GM12892 (cell line): Measurements from ENCODE around the gene CST11.
"Not testable (repeated sequence)": the region's sequence is repeated elsewhere in the genome, so short reads cannot be mapped to it uniquely, and the experiment has no call there.

Source experiments
- POLR2A ChIP-seq: IDR thresholded peaks from 2 replicates; pipeline ENCODE4 v1.6.1; 2011; ENCODE audit warnings: low read depth, low read length, control low read depth
- POLR2AphosphoS5 ChIP-seq: IDR thresholded peaks from 2 replicates; pipeline ENCODE4 v1.6.1; 2011; ENCODE audit warnings: low read depth, low read length, control low read depth
- TAF1 ChIP-seq: IDR thresholded peaks from 2 replicates; pipeline ENCODE4 v1.6.1; 2011; ENCODE audit warnings: low read depth, mild to moderate bottlenecking, control low read depth, low read length, borderline replicate concordance

- TF ChIP-seq POLR2AphosphoS5, POLR2A, TAF1: not testable (repeated sequence)
These were observed 19.6 kb upstream of the CST11 start for GRCh38 chr20:23472306-23472705.
